Amniotic stem cell (primary cell): ENCODE measurements around the gene USP25.

ENCODE experiments used
- DNase-seq: peaks from one replicate; lab custom pipeline; 2025; lab: John Stamatoyannopoulos, UW

USP25 gene

DNA sequence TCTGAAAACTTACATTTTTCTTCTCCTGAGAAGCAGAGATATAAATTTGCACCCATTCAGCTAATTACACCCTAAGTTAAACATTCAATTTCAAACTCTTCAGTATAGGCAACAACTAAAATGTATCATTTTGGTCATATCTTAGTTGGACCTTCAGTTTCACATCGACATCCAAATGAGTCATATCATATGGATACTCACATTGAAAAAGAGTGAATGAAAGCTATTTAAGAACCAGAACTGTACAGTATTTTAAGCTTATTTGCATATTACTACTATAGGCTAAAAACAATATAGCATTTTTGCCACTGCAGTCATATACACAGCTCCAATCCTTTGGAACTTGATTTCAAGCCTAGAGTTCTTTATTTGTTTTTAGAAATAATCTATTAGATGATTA lies 33.6 kb downstream of the USP25 start:
- no peak for DNase-seq

GRCh38 chr21:15764878-15765277 lies 35.1 kb downstream of the USP25 start:
- DNase-seq, result no peak

GRCh38 chr21:15766952-15767603 lies 37.3 kb downstream of the USP25 start:
- no peak for DNase-seq

DNA sequence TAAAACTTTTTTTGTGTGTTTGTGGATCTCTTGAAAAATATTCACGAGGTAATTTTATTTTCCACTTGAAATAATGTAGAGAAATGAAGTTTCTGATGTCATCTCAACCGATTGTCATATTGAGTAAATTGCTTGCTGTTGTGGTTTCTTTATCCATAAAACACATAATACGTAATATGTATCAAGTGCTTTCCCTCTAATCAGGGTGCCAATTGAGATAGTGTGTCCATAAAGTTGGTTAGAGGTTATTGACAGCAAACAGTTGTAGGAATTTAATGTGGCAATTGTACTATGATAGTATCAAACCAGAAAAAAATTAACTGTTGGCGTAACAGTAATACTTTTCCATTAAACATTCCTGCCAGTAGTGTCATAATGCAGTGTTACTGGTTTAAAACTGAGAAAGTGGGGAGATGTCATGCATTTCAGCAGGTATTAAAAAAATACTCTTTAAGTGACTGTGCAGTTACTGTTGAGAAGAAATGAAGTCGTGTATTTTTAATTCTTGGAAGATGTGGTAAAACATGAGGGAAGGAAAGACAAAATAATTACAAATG lies 38.3 kb downstream of the USP25 start:
- DNase-seq, result no peak

DNA sequence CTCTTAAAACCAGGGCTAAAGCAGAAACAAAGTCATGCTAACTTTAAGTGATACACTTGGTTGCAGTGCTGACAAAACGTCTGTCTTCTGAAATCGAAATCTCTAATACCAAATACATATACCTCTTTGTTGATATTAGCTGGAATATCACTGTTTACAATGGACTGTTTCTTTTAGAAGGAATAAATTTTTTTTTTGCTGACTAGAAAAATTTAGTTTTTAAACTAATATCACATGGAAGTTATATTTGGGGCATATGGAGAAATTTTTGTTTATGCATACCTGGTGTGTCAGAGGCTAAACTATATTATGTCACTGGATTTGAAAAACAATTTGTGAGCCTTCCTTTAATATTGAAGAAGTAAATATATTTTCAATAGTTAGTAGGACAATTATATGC lies 39.1 kb downstream of the USP25 start:
- DNase-seq, result no peak

DNA sequence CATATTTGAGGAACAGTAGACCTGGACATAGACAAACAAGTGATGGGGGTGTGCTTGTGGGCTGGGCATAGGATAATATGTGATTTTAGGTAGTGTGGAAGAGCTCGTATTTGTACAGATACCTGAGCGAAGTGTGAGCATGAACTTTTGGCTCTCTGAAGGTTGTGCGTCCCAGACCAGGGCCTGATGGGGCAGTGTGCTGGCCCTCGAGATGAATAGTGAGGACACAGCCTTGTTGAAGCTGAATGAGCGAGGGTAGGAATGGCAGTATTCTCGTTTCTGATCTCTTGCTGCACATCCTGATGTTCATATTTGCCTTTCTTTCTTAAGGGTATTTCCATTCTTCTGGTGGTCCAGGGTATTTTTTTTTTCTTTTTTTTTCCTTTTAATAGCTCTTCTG lies 41.5 kb downstream of the USP25 start:
- no peak for DNase-seq

- DNase-seq, result no peak
Measured at GRCh38 chr21:15772654-15773053, 42.9 kb downstream of the USP25 start.

GRCh38 chr21:15774590-15774989 lies 44.8 kb downstream of the USP25 start:
- no peak for DNase-seq

DNA sequence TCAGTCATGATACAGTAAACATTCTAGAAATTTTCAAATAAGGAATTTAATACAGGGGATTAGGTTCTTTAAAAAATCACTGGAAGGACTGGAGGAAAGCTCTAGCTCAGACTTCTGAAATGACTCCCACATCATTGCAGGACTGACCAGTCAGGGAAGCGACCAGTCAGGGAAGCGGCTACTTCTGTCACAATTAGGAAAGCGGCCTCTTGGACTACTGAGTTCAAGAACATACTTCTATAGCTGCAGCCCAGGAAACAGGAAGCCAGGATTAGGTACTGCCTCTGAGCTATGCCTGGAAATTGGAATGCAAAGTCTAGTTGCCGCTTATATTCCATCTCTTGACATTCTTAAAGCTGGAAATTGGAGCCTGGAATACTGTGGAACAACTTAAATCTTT lies 45.5 kb downstream of the USP25 start:
- DNase-seq, result no peak

DNA sequence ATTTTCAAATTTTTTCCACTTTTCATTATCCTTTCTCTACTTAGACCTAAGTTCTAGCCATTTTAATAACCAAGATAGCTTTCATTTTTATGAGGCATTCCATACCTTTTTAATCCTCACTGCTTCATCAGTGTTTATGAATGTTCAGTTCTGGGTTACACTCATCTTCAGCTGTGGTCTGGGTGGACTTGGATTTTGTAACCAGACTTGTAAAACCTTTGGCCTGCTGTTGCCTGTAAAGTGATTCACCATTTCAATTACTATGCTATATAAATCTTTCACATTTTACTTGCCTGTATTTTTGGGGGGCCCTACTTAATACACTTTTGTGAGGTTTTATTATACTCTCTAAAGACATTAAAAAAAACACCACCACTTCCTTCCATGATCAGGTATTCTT lies 46.2 kb downstream of the USP25 start:
- DNase-seq, result no peak

DNA sequence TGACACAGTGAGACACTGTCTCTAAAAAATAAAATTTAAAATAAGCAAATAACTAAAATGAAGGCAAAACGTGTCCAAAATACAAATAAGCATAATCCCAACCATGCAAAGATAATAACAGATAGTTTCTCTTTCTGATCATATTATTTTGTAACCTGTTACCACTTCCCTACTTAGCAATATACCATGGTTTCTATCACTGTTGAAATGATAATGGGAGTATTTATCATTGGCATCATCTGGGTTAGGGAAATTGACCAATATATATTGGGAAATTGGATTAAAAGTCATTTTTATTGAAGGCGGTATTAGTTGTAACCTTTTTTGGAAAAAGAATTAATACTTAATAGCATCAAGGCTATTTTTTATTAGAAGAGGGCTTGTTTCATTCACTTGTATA lies 47.0 kb downstream of the USP25 start:
- DNase-seq, result no peak

- no peak for DNase-seq
Measured at GRCh38 chr21:15781986-15782385, 52.2 kb downstream of the USP25 start.

DNA sequence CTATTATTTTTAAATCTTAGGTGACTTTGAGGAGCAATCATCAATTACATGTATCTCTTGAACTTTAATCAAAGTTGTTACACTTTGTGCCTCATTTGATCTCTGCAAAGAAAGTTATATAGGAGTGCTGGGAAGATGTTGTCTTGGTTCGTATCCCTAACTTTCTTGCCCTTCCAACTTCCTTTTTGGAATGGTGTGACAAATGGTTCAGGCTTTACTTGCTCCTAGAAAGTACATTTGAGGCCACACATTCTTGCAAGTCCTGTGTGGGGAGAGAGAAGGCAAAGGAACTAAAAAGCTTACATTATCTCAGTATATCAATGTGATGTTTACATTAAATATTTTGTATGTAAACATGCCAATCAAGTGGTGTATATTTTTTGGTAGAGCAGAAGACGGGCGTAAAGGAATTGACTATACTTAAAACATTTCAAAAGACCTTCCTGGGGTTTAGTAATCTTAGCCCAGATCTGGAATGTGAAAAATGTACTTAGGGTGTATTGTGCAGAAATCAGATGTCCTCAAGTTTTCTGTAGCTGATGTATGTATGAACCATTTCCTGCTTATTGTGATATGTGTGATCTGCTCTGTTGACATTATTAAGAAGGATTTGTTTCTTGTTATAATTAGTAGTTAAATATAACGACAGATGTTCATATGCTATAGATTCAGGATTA lies 59.2 kb downstream of the USP25 start:
- DNase-seq, result no peak

GRCh38 chr21:15793109-15793508 lies 63.3 kb downstream of the USP25 start:
- no peak for DNase-seq

DNA sequence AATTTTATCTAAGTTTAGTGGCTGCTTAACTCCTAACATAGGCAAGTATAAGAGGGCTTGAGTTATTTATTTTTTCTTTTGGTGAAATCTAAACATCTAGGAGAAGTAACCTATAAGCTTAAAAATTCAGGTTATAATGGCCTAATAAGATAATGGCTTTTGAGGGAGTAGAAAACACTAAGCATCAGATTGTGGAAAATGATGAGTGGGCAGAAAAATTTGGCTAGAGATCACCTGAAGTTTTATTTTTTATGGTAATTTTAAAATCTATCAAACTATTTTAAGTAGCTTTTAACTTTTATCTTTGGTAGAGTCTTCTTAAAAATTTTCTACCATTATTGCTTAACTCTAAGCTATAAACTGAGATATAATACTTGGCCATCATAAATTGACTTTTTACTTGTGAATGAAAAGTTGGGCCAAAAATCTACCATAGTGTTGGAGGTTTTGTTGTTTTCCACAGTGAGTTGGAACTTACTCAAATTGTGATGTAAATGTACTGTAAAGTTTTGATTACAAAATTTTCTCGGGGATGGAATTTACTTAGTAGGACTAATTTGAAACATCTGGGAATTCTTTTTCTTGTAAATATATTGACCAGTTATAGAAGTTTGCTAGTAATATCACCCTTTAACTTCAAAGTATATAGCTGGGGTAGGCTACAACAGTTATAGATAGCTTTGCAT lies 63.9 kb downstream of the USP25 start:
- no peak for DNase-seq

DNA sequence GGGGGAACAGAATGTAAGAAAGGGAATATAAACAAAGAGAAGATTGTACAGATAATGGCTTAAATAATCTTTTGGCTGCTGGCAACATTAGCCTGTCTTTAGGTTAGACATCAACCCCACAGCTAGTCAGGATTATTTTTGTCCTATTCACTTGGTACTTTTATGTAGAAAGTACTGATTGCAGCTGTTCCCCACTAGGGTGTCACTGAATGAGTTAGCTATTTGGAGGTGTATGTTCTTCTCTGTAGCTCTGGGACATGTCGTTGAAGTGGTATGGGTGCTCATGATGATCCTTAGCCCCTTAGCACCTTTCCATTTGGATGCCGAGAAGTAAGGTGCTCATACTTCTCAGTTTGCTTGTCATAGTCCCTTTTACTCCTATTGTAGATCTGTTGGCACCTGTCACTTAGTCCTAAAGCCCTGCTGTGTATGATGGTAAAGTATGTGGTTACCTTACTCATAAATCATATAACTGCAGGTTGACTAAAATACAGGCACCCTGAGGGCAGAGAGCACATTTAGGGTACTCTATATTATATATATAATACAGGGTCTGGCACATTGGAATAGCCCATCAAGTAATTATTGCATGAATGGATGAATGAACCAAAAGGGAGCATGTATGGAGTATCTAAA lies 64.6 kb downstream of the USP25 start:
- no peak for DNase-seq

DNA sequence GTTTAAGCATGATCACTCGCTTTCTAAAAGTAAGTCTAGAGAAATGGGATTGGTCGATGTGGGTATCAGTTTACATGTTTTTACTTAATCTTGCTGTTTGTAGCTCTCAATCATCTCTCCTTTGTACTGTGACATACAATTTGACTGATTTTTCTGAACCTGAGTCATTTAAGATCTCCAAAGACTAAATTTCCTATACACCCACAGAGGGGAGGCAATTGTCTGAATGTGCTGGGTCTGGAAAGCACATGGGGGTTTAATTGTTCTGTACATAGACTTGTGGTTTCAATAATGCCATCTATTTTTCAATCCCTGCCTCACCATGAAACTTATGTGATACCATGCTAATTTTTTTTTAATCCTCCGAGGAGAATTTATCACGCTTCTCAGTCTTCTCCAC lies 65.8 kb downstream of the USP25 start:
- DNase-seq, result no peak

GRCh38 chr21:15797577-15798363 lies 68.0 kb downstream of the USP25 start:
- no peak for DNase-seq

- no peak for DNase-seq
Measured at GRCh38 chr21:15801352-15801863, 71.6 kb downstream of the USP25 start.

DNA sequence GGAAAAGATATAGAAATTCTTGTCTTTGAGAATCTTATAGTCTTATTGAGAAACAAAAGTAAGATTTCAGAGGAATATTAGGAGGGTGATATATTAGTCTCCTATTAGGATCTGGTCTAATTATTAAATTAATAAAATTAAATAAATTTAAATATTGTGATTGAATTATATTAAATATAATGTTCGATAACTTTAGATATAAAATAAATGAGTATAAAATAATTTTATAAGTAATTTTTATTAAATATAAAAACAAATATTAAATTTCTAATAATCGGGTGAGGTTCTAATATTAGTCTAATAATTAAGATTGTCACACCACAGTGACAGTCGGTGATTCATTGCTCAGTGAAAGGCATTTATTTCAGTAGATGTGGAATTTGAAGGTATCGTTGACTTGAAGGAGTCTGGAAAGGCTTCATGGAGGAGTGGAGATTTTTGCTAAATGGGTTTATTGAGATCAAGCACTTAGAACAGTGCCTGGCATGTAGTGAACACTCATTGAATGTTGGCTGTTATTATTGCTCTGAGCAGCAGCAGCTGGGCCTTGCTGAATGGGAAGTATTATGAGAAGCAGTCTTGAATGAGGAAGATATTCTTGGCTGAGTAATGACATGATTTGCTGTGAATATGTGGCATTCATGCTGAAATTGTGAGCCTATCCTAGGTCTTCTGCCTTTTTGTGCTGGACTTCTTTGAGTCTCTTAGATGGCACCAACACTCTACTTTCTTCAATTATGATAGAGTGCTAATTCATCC lies 74.6 kb downstream of the USP25 start:
- DNase-seq, result no peak

- DNase-seq, result no peak
Measured at GRCh38 chr21:15809065-15809464, 79.3 kb downstream of the USP25 start.
